Vagina (tissue), 2 donors: ENCODE results near the gene PSTPIP2.

Source experiments
- POLR2A ChIP-seq, 2 donors: fragments of 450-650 bp; IDR thresholded peaks; one replicate each; pipeline ENCODE4 v1.6.1; 2017; ENCODE audit warnings: antibody characterized with exemption in 2 of 2, mild to moderate bottlenecking in 2 of 2, moderate library complexity in 2 of 2
- POLR2AphosphoS5 ChIP-seq, 2 donors: sonication (generic); formaldehyde crosslinking; IDR thresholded peaks; one replicate each; pipeline ENCODE4 v1.9.0; 2017; ENCODE audit warnings: antibody characterized with exemption in 2 of 2, mild to moderate bottlenecking in 2 of 2, low read depth in 1 of 2; ENCODE audit not compliant: insufficient read depth in 1 of 2
- TF ChIP-seq, protein P1 (sequence below), 3 experiments: fragments of 450-650 bp in 2 of 3; fragments of 200-600 bp in 1 of 3; sonication (generic) in 1 of 3; IDR thresholded peaks; one replicate each; pipeline ENCODE4 v1.5.1; 2017 to 2019; ENCODE audit warnings: antibody characterized with exemption in 3 of 3, mild to moderate bottlenecking in 2 of 3, moderate library complexity in 2 of 3

DNA sequence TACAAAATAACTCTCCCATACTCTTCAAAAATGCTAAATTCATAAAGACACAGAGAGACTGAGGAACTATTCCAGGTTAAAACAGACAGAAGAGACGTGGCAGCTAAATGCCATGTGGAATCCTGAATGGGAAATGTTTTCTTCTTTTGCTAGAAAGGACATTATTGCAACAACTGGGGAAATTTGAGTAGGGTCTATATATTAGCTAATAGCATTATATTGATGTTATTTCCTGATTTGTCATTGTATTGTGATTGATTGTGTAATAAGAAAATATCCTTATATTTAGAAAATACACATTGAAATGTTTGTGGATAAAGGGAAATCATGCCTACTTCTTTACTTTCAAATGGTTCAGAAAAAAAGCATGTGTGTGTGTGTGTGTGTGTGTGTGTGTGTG lies 23.4 kb downstream of the PSTPIP2 start:
- TF ChIP-seq, protein P1, sequence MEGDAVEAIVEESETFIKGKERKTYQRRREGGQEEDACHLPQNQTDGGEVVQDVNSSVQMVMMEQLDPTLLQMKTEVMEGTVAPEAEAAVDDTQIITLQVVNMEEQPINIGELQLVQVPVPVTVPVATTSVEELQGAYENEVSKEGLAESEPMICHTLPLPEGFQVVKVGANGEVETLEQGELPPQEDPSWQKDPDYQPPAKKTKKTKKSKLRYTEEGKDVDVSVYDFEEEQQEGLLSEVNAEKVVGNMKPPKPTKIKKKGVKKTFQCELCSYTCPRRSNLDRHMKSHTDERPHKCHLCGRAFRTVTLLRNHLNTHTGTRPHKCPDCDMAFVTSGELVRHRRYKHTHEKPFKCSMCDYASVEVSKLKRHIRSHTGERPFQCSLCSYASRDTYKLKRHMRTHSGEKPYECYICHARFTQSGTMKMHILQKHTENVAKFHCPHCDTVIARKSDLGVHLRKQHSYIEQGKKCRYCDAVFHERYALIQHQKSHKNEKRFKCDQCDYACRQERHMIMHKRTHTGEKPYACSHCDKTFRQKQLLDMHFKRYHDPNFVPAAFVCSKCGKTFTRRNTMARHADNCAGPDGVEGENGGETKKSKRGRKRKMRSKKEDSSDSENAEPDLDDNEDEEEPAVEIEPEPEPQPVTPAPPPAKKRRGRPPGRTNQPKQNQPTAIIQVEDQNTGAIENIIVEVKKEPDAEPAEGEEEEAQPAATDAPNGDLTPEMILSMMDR (IDR thresholded peaks at IDR 0.05): no peak
- TF ChIP-seq POLR2AphosphoS5 (IDR thresholded peaks at IDR 0.05; ENCODE audit: insufficient read depth in 1 of 2, low read depth in 1 of 2) (no peak), POLR2A (IDR thresholded peaks at IDR 0.05) (no peak)
